Stimulated activated CD4-positive, alpha-beta T cell treated with anti-CD3 and anti-CD28 coated beads, Interleukin-15, amount 100 ng/mL, for 1 hour (primary cell): ENCODE results near the gene C2orf76.

Experiments
- DNase-seq, 2 donors: peaks; one replicate each; pipeline ENCODE4 v3.0.0-alpha.2; 2020; ENCODE audit warnings: low read depth in 1 of 2, low spot score in 1 of 2

C2orf76 gene

DNA sequence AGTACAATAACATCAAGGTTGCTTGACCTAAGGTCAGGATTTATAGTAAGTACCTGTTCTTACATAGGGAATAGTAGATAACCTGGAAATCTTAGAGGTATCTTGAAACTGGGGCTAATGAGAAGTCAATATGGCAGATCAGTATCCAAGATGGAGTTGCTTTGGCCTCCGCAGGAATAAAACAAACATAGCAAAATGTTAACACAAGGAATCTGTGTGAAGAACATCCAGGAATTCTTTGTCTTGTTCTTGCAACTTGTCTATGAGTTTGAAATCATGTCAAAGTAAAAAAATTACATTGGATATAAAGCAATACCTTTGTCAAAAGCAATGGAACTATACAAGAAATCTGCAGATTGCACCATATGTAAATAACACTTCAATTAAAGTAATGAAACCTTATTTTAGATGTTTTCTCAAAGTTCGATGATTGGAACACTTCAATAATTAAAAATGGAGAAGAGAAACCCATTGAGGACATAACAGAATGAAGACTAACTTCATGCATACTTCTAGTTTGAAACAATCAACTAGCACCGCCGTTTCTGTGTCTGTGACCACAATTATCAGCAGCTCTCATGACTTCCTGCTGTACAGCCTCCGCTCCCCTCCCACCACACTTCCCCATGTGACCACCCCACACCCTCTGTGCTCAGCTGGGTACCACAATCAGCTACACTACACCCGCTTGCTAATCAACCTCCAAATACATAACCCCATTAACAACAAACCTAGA, 27.6 kb downstream of the C2orf76 start:
- no peak for DNase-seq

GRCh38 chr2:119338272-119338671, 28.4 kb downstream of the C2orf76 start:
- DNase-seq = no peak

GRCh38 chr2:119337749-119338148, 28.9 kb downstream of the C2orf76 start:
- DNase-seq = no peak

DNA sequence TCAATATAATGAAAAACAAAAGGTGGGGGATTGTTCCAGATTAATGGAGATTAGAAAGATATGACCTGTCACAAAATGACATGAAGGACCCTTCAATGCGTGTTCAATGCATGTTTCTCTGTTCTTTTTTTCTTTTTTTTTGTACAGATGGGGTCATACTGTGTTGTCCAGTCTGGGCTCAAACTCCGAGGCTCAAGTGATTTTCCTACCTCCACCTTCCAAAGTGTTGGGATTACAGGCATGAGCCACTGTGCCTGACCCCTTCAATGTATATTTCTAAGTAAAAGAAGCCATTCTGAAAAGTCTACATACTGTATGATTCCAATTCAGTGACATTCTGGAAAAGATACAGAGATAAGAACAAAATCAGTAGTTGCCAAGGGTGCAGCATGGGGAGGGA, 32.8 kb downstream of the C2orf76 start:
- DNase-seq = no peak

DNA sequence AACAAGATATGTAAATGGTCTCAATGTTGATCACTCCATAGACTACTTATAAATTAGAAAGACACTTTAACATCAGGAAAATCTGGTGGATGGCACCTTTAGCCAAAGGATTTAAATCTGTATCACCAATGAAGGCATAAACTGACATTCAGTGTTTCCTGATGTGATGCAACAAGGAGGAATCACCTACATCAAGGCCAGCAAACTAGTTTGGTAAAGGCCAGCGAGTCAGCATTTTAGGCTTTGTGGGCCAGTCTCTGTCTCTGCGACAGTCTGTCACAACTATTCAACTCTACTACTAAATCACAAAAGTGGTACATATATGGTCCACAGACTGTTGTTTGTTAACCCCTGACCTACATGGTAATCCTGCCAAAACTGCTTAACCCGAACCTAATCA, 33.3 kb downstream of the C2orf76 start:
- DNase-seq = no peak

- no peak for DNase-seq
Measured at GRCh38 chr2:119332953-119333352, 33.7 kb downstream of the C2orf76 start.

DNA sequence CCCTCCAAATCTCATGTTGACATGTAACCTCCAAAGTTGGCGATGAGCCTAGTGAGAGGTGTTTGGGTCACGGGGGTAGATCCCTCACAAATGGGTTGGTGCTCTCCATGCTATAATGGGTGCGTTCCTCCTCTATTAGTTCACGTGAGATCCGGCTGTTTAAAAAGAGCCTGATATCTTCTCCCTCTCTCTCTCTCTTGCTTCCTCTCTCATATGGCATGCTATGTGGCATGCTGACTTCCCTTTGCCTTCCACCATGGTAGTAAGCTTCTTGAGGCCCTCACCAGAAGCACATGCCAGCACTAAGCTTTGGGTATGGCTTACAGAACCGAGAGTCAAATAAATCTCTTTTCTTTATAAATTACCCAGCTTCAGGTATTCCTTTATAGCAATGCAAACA, 39.2 kb downstream of the C2orf76 start:
- no peak for DNase-seq

- no peak for DNase-seq
Measured at GRCh38 chr2:119326938-119327337, 39.7 kb downstream of the C2orf76 start.

GRCh38 chr2:119324685-119325270, 41.9 kb downstream of the C2orf76 start:
- no peak for DNase-seq

- no peak for DNase-seq
Measured at GRCh38 chr2:119323459-119323858, 43.2 kb downstream of the C2orf76 start.

- DNase-seq = no peak
Measured at GRCh38 chr2:119319593-119319992, 47.0 kb downstream of the C2orf76 start.

DNA sequence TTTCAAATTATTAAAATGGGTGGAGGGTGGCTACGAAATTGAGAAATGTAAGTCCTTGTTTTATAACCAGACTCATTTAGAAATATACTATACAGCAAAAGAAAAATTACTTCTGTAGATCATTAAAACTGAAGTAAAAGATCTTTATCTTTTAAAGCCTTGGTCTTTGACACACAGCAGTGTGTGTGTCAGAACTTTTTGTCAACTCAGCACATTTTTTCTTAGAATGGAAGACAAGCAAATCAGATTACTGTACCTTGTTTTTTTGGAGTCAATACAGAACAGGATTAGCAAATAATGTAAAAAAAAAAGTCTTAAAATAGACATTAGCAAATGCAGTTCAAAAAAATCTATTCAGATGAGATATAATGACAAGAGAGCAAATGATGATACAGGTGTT, 49.1 kb downstream of the C2orf76 start:
- no peak for DNase-seq

GRCh38 chr2:119316066-119316465, 50.6 kb downstream of the C2orf76 start:
- no peak for DNase-seq

GRCh38 chr2:119315241-119315925, 51.3 kb downstream of the C2orf76 start:
- no peak for DNase-seq

- DNase-seq = no peak
Measured at GRCh38 chr2:119311831-119312230, 54.8 kb downstream of the C2orf76 start.

DNA sequence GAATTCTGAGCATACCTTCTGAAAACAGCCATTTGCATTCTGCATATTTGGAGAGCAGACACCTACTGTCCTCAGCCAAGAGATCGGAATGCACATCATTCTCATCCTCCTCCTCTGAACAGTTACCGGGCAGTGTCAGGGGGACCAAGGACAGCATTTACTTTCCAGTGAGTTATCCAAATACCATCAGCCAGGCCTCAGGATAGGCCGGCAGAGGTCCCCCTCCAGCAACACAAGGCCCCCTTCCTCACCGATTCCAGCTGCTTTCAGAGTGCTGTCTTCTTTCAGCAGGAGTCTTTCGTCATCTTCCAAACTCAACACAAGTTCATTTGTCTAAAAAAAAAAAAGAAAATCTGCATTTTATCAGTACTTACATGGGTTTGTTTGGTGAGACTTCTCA, 55.3 kb downstream of the C2orf76 start:
- DNase-seq = no peak

GRCh38 chr2:119308793-119309330, 57.8 kb downstream of the C2orf76 start:
- no peak for DNase-seq

DNA sequence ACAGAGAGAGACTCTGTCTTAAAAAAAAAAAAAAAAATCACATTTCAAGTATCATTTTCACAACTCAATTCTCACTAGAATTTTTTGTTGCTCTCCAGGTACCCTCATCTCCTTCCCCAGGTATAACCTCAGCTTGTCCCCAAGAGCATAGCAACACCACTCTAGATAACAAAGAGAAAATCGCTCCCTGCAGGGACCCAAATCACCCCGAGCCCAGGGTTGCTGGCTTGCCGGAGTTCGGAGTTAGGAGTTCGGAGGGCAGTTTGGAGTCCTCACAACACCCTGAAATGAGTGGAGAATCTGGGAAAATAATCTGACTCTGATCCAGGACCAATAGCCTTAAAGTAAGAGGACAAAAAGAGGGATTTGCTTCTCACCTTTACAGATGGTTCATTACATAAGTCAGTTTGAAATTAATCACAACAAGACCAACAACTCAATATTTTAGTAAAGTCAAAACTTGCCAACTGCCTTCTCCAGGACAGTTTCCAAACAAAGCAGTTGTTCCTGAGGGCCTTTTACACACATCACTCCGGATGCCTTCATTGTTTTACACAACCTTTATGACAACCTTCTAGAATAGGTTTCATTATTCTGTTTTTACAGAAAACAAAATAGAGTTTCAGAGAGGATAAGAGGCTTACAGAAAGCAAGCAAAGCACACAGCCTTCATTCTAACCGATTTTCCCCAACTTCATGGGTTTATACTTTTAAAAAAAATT, 59.1 kb downstream of the C2orf76 start:
- DNase-seq = no peak

GRCh38 chr2:119306196-119306590, 60.4 kb downstream of the C2orf76 start:
- DNase-seq = no peak

DNA sequence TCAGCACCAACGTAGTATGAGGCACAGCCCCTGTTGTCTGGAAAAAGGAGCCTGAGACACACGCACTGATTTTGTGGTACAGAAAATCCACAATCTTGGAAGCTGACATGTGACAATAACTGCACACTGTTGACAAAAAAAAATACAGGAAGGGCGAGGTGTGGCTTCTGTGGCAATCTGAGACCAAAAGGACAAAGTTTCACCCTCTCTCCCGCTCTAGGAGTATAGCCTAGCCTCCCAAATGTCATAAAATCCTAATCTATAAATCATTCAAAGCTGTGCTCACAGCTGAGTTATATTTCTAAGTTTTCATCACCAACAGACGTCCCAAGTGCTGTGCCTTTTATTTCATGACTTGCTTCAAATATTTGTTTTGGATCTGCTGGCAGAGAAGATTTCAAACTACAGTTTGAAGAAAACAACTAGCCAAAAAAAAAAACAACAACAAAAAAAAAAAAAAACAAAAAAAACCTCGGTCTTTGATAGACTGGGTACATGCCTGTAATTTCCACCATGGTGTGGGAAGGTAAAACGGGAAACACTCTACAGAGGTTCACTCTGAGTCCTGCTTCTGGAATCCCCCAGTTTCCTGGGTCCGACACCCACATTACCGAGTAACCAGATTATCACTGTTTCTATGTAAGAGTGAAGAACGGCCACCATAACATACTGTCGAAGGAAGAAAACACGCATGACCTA, 61.0 kb downstream of the C2orf76 start:
- no peak for DNase-seq

DNA sequence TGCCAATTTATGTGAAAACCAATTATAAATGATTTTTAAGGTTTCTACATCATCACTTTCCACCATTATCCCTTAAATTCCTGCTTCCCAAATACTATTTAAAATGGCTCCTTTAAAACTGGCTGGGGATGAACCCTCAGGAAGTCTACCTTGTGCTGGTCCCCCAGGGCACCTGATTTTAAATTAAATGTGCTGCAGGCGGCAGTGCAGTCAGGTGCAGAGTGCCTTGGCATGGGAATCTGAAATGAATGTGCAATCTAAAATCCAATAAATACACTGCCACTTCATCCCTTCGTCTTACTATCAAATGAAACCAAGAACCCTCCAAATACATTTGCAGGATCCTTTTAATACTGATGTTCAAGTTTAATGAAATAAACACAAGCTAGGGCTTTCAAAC, 61.8 kb downstream of the C2orf76 start:
- no peak for DNase-seq
